Measurements from ENCODE around the gene LSP1. TPM values are rescaled to one million over a fixed set of nuclear protein-coding genes. Genes with fewer than 3 reads are reported as not detected.

The LSP1 gene
- total and polyA plus RNA-seq, 2 of the 8 experiments (the other 6 are each of a cell fraction or from before 2014, with no cell fraction given) = 0.03 TPM; not detected in 1

- H3K14ac ChIP-seq (ENCODE audit: insufficient read length) = no peak overlapping the region
- H4K20me1 ChIP-seq (replicated peaks in 1 of 2; ENCODE audit: control insufficient read depth in 1 of 2, insufficient read depth in 2 of 2, low read length in 2 of 2) = no peaks in the 10 kb centered on the region
- no peak overlapping the region for H4K8ac ChIP-seq (ENCODE audit: extremely low read depth, insufficient read depth, low read length)
- no peak overlapping the region for H4K5ac ChIP-seq (ENCODE audit: insufficient read length, low read depth, low read length)
- no peak overlapping the region for H3K4me2 ChIP-seq (ENCODE audit: insufficient read depth in 1 of 2, low read depth in 2 of 2, low read length in 2 of 2)
- ChIA-PET CTCF (ENCODE audit: partially characterized antibody) (interaction anchor here (0.6 to 15.7 kb wide), 10 partner anchors 9 to 297 kb away, joined by 3 to 232 read pairs (median 6); no protein-coding TSS in a partner anchor), POLR2A (ENCODE audit: partially characterized antibody) (interaction anchor here (1.0 kb wide), 1 partner anchor 22 kb away, joined by 4 read pairs; no protein-coding TSS in a partner anchor)
- H3K4ac ChIP-seq (replicated peaks; ENCODE audit: insufficient read length, low read depth, low read length) = no peak overlapping the region
- H3K18ac ChIP-seq (ENCODE audit: extremely low read depth, low read length) = no peak overlapping the region
- no peaks in the 10 kb centered on the region for H3K9me3 ChIP-seq (ENCODE audit: insufficient read depth in 2 of 2, low read depth in 1 of 2, low read length in 1 of 2)
- no peak overlapping the region for H2AK5ac ChIP-seq (ENCODE audit: low read depth, low read length)
- no peaks in the 10 kb centered on the region for H3K79me1 ChIP-seq (ENCODE audit: low read depth, low read length)
- no peak overlapping the region for H4K91ac ChIP-seq (replicated peaks; ENCODE audit: insufficient read length, low read length)
- H2BK120ac ChIP-seq (replicated peaks; ENCODE audit: low read depth, low read length) = no peak overlapping the region
- 0 out of 7 replicates have a peak, but pooled peaks cover 0 to 3% (median 0%) of the 10 kb centered on the region in 4 experiments for H3K4me1 ChIP-seq (replicated peaks in 1 of 4; ENCODE audit: control insufficient read depth in 3 of 4, insufficient read depth in 4 of 4, low read length in 3 of 4)
- 86% methylated on average over 10 of the region's 13 CpGs; no CpG with 5 or more reads in 1 of the 2 experiments for WGBS, 2 experiments (ENCODE audit: extremely low coverage in 1 of 2, insufficient coverage in 1 of 2, insufficient read length in 1 of 2, insufficient replicate concordance in 2 of 2, low coverage in 1 of 2, low lambda C conversion rate in 2 of 2, missing lambda C conversion rate in 1 of 2)
- no peak overlapping the region for H2BK20ac ChIP-seq (ENCODE audit: low read length)
- peaks cover 5% of the 10 kb centered on the region; the same call in 1 of the 2 replicates for H3K23me2 ChIP-seq (ENCODE audit: low read depth, low read length)
- no peak overlapping the region for H3K27ac ChIP-seq (ENCODE audit: low read depth, low read length)
- no peaks in the 10 kb centered on the region for H3K36me3 ChIP-seq (ENCODE audit: control insufficient read depth in 2 of 4, insufficient read depth in 4 of 4, low read length in 3 of 4)
- TF ChIP-seq CHD2 (IDR thresholded peaks at IDR 0.05; ENCODE audit: low read length) (no peak), BACH1 (IDR thresholded peaks at IDR 0.05; ENCODE audit: low read length) (no peak), TCF12 (IDR thresholded peaks at IDR 0.05; ENCODE audit: low read depth, low read length) (no peak)
- no peaks in the 10 kb centered on the region for H3K79me2 ChIP-seq (ENCODE audit: control insufficient read depth in 1 of 2, insufficient read depth in 2 of 2, low read length in 2 of 2)
- H3K23ac ChIP-seq (ENCODE audit: insufficient read length) = no peak overlapping the region
- no peak overlapping the region for H2BK15ac ChIP-seq (ENCODE audit: low read length)
- H2AFZ ChIP-seq (ENCODE audit: low read length) = no peak overlapping the region
- no peaks in the 10 kb centered on the region; a peak in 1 of 7 replicates for H3K27me3 ChIP-seq (replicated peaks in 1 of 4; ENCODE audit: control insufficient read depth in 3 of 4, extremely low read depth in 1 of 4, insufficient read depth in 3 of 4, low read length in 3 of 4)
- no peak overlapping the region for H3K56ac ChIP-seq (replicated peaks; ENCODE audit: insufficient read length, low read depth, low read length)
- no peak for DNase-seq (ENCODE audit: low read depth in 1 of 2, low spot score in 2 of 2)
- H2BK12ac ChIP-seq (ENCODE audit: low read depth, low read length) = no peak overlapping the region
- no peak overlapping the region for H2BK5ac ChIP-seq (ENCODE audit: low read depth, low read length)
- no peak overlapping the region for H3K9ac ChIP-seq (replicated peaks in 1 of 4; ENCODE audit: extremely low read depth in 1 of 4, low read depth in 3 of 4, low read length in 3 of 4)
- no peak overlapping the region for H3K4me3 ChIP-seq (ENCODE audit: extremely low read depth in 1 of 4, insufficient read depth in 2 of 4, low read depth in 3 of 4, low read length in 4 of 4)
- FAIRE-seq = no peak
Measured at GRCh38 chr11:1856306-1857005, 3.6 kb downstream of the LSP1 start.

Measured in H1 (cell line).